Measurements from ENCODE around the gene ABCD4. TPM values are rescaled to one million over a fixed set of nuclear protein-coding genes. Genes with fewer than 3 reads are reported as not detected.

ABCD4 gene
- total and polyA plus RNA-seq, 2 of the 4 experiments (the other 2 are of a cell fraction): 12.2 to 20.4 TPM

DNA sequence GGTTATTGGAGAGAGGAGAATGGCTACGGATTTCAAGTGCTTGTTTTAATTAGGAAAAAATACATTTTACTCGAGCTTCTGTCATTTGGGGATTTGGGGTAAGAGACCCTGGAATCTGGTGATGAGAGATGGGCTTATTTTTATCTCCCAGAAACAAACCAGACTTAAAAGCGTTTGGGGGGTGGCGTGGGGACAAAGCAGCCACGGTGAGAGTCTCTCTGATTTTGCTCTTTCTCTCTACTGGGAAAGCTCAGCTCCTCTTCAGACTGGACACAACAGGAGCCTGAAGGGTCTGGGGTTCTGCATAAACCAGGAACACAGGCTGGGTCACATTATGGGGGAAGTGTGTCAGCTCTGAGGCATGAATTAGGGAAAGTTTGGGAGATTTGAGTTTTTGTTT is 59.7 kb downstream of the ABCD4 start:
- Histone ChIP-seq H2BK20ac (ENCODE audit: low read depth, low read length) (no peak overlapping the region), H3K4me3 (ENCODE audit: insufficient read depth, low read depth, low read length) (no peak overlapping the region), H3K79me1 (ENCODE audit: low read depth in 1 of 2, low read length in 2 of 2) (no peaks in the 10 kb centered on the region), H3K36me3 (ENCODE audit: control insufficient read depth, insufficient read depth, low read length) (no peaks in the 10 kb centered on the region), H3K9ac (ENCODE audit: low read depth, low read length) (no peak overlapping the region), H2BK15ac (ENCODE audit: low read depth, low read length) (no peak overlapping the region), H3K4ac (ENCODE audit: low read depth, low read length) (no peak overlapping the region), H3K9me1 (ENCODE audit: insufficient read depth, low read length) (no peaks in the 10 kb centered on the region), H3K27ac (ENCODE audit: insufficient read depth, low read length) (no peak overlapping the region), H2BK120ac (ENCODE audit: low read depth, low read length) (no peak overlapping the region), H4K8ac (ENCODE audit: low read depth in 2 of 2, low read length in 2 of 2) (no peak overlapping the region), H3K18ac (ENCODE audit: low read depth, low read length) (no peak overlapping the region), H3K27me3 (ENCODE audit: control insufficient read depth, insufficient read depth, low read length) (peaks cover 100% of the 10 kb centered on the region), H2BK5ac (ENCODE audit: low read depth, low read length, poor library complexity, severe bottlenecking) (no peak overlapping the region), H2AK9ac (replicated peaks; ENCODE audit: low read depth, low read length, poor library complexity) (no peak overlapping the region), H3K14ac (replicated peaks; ENCODE audit: low read depth, low read length) (no peak overlapping the region), H2AFZ (replicated peaks; ENCODE audit: low read length, poor library complexity) (no peak overlapping the region), H4K20me1 (ENCODE audit: insufficient read depth, low read length) (peaks cover 28% of the 10 kb centered on the region), H3K9me3 (ENCODE audit: control insufficient read depth, insufficient read depth, low read length) (peaks cover 8% of the 10 kb centered on the region; the same call in 1 of the 2 replicates), H3K23ac (ENCODE audit: low read depth, low read length) (no peak overlapping the region), H2AK5ac (ENCODE audit: low read depth, low read length) (no peak overlapping the region), H3K4me2 (ENCODE audit: low read depth, low read length) (no peak overlapping the region), H4K5ac (ENCODE audit: low read depth, low read length) (no peak overlapping the region), H3K4me1 (ENCODE audit: control insufficient read depth, insufficient read depth, low read length) (no peaks in the 10 kb centered on the region), H3K56ac (ENCODE audit: extremely low read depth, insufficient read depth, low read length) (no peak overlapping the region), H4K91ac (ENCODE audit: insufficient read depth, low read depth, low read length) (no peak overlapping the region)
- in situ Hi-C loops (cut with MboI; ENCODE audit: low sequenced_read_pairs): no loop called here
- BruUV-seq (replicated peaks): no TSS peak
- ATAC-seq (ENCODE audit: low read depth): no peak
- dilution Hi-C loops (cut with HindIII; ENCODE audit: low sequenced_read_pairs, unreplicated experiment): no loop called here
- TF ChIP-seq MAZ (IDR thresholded peaks at IDR 0.05; ENCODE audit: borderline replicate concordance, low read depth, low read length): no peak
- intact Hi-C loops (cut with micrococcal nuclease): no loop called here
- ChIA-PET POLR2A (ENCODE audit: unreplicated experiment) (no interaction called here), CTCF (no interaction called here)
- DNase-seq: no peak
- WGBS, 2 experiments (ENCODE audit: extremely low coverage in 2 of 2, insufficient read length in 1 of 2): no CpG with 5 or more reads among the region's 5 CpGs

All from IMR-90 (cell line).